Endothelial cell of hepatic sinusoid (primary cell): ENCODE results near the gene HHEX.

Source experiments
- in situ Hi-C: cut with HindIII; loops from 2 replicates; pipeline ENCODE4 v1.10.0; 2017; ENCODE audit warnings: low sequenced_read_pairs

The HHEX gene

GRCh38 chr10:92692697-92693533 lies 3.2 kb downstream of the HHEX start:
- in situ Hi-C loops: no loop called here

GRCh38 chr10:92693534-92693893 lies 3.8 kb downstream of the HHEX start:
- in situ Hi-C loops: no loop called here

- in situ Hi-C loops: no loop called here
Observed at GRCh38 chr10:92695679-92696605, 6.2 kb downstream of the HHEX start.

- in situ Hi-C loops: no loop called here
Observed at GRCh38 chr10:92696606-92697383, 7.0 kb downstream of the HHEX start.

- in situ Hi-C loops: no loop called here
Observed at GRCh38 chr10:92697663-92698511, 8.1 kb downstream of the HHEX start.

GRCh38 chr10:92699193-92699517 lies 9.4 kb downstream of the HHEX start:
- in situ Hi-C loops: no loop called here

GRCh38 chr10:92699518-92700381 lies 10.0 kb downstream of the HHEX start:
- in situ Hi-C loops: no loop called here

- in situ Hi-C loops: no loop called here
Observed at GRCh38 chr10:92702301-92702916, 12.7 kb downstream of the HHEX start.

- in situ Hi-C loops: no loop called here
Observed at GRCh38 chr10:92712016-92712889, 22.5 kb downstream of the HHEX start.

- in situ Hi-C loops: no loop called here
Observed at GRCh38 chr10:92714152-92714845, 24.5 kb downstream of the HHEX start.

GRCh38 chr10:92714872-92715271 lies 25.1 kb downstream of the HHEX start:
- in situ Hi-C loops: no loop called here

- in situ Hi-C loops: no loop called here
Observed at GRCh38 chr10:92719991-92720830, 30.5 kb downstream of the HHEX start.

GRCh38 chr10:92720831-92721165 lies 31.0 kb downstream of the HHEX start:
- in situ Hi-C loops: no loop called here

- in situ Hi-C loops: no loop called here
Observed at GRCh38 chr10:92722349-92722748, 32.6 kb downstream of the HHEX start.

GRCh38 chr10:92727141-92727540 lies 37.4 kb downstream of the HHEX start:
- in situ Hi-C loops: no loop called here

- in situ Hi-C loops: no loop called here
Observed at GRCh38 chr10:92727550-92727949, 37.8 kb downstream of the HHEX start.

- in situ Hi-C loops: no loop called here
Observed at GRCh38 chr10:92729886-92730285, 40.1 kb downstream of the HHEX start.
